Stimulated activated effector memory CD8-positive, alpha-beta T cell treated with anti-CD3 and anti-CD28 coated beads, Interleukin-12 subunit alpha, Interleukin-12 subunit beta, amount 100 ng/mL, for 72 hours (primary cell): Measurements from ENCODE around the gene GPR153.
A peak's percentile ranks its signal among the peaks of the same experiment; 100 is the strongest.

ENCODE experiments used
- ATAC-seq: fragments of 150-1000 bp; cut with Tn5 transposase; 2 replicates; pipeline ENCODE4 v1.10.0; 2021
- DNase-seq, 2 donors: peaks; one replicate each; pipeline ENCODE4 v3.0.0; 2021 to 2022; ENCODE audit warnings: low spot score in 2 of 2
- H3K27ac Mint-ChIP-seq: one replicate; pipeline ENCODE4 v1.8.0; 2022; ENCODE audit warnings: mild to moderate bottlenecking, mixed read lengths
- H3K36me3 Mint-ChIP-seq: one replicate; pipeline ENCODE4 v1.8.0; 2022; ENCODE audit warnings: mild to moderate bottlenecking, mixed read lengths
- H3K4me1 Mint-ChIP-seq: one replicate; pipeline ENCODE4 v1.8.0; 2022; ENCODE audit warnings: mixed read lengths
- H3K4me3 Mint-ChIP-seq: one replicate; pipeline ENCODE4 v1.8.0; 2022; ENCODE audit warnings: mild to moderate bottlenecking, mixed read lengths
- H3K9me3 Mint-ChIP-seq: one replicate; pipeline ENCODE4 v1.8.0; 2022; ENCODE audit warnings: mixed read lengths

Gene GPR153

DNA sequence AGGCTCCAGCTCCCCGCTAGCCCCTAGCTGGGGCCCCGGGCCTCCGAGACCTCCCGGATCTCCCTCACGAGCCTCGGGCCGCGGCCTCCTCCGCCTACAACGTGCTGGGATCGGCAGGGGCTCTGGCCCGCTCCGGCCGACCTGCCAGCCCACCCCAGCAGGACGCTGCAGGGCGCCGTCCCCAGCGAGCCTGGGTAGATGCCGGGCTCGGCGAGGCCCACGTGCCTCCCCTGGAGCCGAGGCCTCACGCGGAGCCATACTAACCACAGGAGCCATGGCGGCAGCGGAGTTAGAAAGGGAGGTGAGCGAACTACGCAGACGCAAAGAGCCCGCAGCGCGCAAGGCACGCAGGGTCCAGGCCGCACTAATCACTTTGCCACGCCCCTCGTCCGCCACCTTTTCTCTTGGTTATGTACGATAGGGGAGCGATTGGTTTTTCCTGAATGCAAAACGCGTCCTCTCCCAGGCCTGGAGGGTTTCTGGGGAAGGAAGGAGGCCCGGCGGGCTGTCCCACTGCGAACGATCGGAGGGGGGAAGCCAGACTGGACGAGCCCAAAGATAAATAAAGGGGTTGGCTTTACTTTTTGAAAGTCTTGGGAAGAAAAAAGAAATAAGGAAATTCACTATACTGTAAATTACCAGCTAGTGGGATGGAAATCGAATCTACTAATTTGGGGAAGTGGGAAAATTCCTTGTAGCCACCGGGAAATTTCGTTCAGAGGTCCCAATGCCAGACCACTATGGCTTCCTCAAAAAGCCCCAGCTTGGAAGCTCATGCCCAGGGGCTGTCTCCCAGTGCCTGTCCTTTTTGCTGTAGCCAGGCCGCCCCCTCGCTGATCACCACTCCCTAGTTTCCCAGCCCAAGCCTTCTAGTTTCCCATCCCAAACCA is 61.4 kb downstream of the GPR153 start, which contains the start of gene RPL22:
TSS of gene RPL22 (minus strand) at position 298 of the 890 bp plus-strand sequence. CDS start at position 276, 22 bp downstream.
- peaks cover 51% of the 10 kb centered on the region for H3K36me3 Mint-ChIP-seq
- H3K27ac Mint-ChIP-seq, result peak within 1 kb of the TSS; percentile 94
- peaks cover 57% of the 10 kb centered on the region for H3K4me1 Mint-ChIP-seq
- ATAC-seq, result peak; percentile 99
- H3K4me3 Mint-ChIP-seq, result peak within 1 kb of the TSS; percentile 83
- no peaks in the 10 kb centered on the region for H3K9me3 Mint-ChIP-seq
- DNase-seq, result peak; percentile 88 to 97

DNA sequence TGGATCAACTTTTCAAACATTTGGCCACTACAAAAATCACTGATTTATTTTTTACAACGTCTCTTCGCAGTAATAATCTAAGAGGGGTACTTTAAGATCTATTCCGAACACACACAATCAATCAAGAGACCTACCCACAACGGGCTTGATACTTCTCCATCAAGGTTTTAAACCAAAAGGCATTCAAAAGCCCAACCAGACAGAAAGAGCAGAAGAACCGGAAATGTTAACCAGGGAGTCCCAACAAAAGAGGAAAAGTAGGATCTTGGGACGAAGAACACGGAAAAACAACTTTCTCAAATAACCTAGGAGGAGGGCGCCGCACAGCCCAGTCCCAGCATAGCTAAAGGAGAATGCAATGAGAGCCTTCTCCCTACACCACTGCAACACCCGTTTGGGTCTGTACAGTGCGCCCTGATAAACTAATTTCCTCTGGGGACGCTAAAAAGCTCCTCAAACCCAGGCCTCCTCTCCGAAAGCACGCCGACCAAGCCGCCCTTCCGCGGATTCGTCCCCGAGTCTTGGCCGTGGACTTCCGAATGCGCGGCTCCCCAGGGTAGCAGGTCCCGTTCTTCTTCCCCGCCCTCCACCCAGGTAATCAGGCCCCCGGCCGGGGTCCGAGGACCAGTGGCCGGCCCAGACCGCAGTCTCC is 62.1 kb downstream of the GPR153 start:
- no peak for DNase-seq

DNA sequence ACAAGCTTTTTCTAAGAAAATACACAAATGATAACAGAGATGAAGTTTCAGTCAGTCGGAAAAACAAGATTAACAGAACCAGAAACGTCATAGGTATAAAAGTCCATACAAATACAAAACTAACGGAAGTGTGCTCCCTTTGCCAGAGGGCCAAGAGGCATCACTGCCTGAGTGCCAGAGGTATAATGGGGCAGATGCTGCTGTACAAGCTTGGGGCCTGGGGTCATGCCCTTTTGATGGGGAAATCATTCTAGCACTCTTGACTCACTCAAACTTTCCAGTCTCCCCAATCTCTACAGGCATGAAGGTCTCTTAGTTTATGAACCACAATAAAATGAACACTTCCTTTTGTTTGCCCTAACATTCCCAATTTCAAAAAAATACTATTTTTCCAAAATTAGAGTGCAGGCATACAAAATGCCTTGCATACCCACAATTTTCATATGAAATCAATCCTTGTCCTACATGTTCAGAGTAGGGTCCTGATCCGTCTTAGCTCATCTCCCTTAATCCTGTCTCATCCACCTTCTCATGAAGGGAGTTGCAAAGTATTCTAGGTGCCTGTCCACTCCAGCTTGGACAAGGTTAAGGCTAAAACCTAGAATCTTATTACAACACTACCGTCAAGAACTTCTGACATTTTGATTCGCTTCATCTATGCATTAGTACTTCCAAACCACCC is 63.0 kb downstream of the GPR153 start:
- Mint-ChIP-seq H3K4me1 (peaks cover 60% of the 10 kb centered on the region), H3K36me3 (peaks cover 68% of the 10 kb centered on the region), H3K4me3 (peak overlapping the region; percentile 83), H3K9me3 (no peaks in the 10 kb centered on the region), H3K27ac (peak overlapping the region; percentile 94)
- DNase-seq, result no peak
- ATAC-seq, result no peak

More for the DNA sequence above, 62.1 kb downstream of the GPR153 start:
- Mint-ChIP-seq H3K36me3 (peaks cover 59% of the 10 kb centered on the region), H3K27ac (peak overlapping the region; percentile 94), H3K4me3 (peak overlapping the region; percentile 83), H3K4me1 (peaks cover 57% of the 10 kb centered on the region), H3K9me3 (no peaks in the 10 kb centered on the region)
- ATAC-seq, result peak; percentile 39
